Lower lobe of right lung (tissue), 2 donors: ENCODE results near the gene PGM5. TPM values are rescaled to one million over a fixed set of nuclear protein-coding genes. Genes with fewer than 3 reads are reported as not detected.

Source experiments
- ATAC-seq, 2 donors: fragments of 200-7000 bp; cut with Tn5 transposase; one replicate each; pipeline ENCODE4 v1.9.1; 2020 to 2022; ENCODE audit warnings: mild to moderate bottlenecking in 2 of 2, moderate library complexity in 2 of 2
- DNase-seq: peaks from one replicate; pipeline ENCODE4 v3.0.0-alpha.2; 2020
- H3K27ac ChIP-seq: fragments of 200-600 bp; one replicate; pipeline ENCODE4 v1.8.0; 2022
- H3K27me3 ChIP-seq: fragments of 200-600 bp; one replicate; pipeline ENCODE4 v1.8.0; 2022; ENCODE audit warnings: low read depth
- H3K36me3 ChIP-seq: fragments of 200-600 bp; one replicate; pipeline ENCODE4 v1.8.0; 2022; ENCODE audit warnings: mild to moderate bottlenecking
- H3K4me1 ChIP-seq: fragments of 200-600 bp; one replicate; pipeline ENCODE4 v1.8.0; 2022
- H3K4me3 ChIP-seq: fragments of 200-600 bp; one replicate; pipeline ENCODE4 v1.8.0; 2022; ENCODE audit warnings: mild to moderate bottlenecking
- H3K9me3 ChIP-seq: fragments of 200-600 bp; one replicate; pipeline ENCODE4 v1.8.0; 2022
- CTCF ChIP-seq: fragments of 200-600 bp; IDR thresholded peaks from one replicate; pipeline ENCODE4 v1.8.0; 2022; ENCODE audit warnings: antibody characterized with exemption, mild to moderate bottlenecking
- intact Hi-C: fragments of 100-400 bp; cut with DNase I; formaldehyde crosslinking; loops from one replicate; pipeline ENCODE4 v1.11.0; 2022
- total RNA-seq: library from RNA; stranded (reverse); fragmentation: NEBNext Ultra II Directional; extraction: Animal tissue kit (Norgen Biotek cat#: 25700); gene quantifications from one replicate; pipeline ENCODE4 v1.2.1, GENCODE V29; 2021
- donor health status: DM: no; HTN: yes; CAD: no; lungs with severe emphysema.

Gene PGM5
- total RNA-seq, 1 donor from 2014 or later, result 26.3 TPM

GRCh38 chr9:68506551-68506950, 150.1 kb downstream of the PGM5 start:
- no peak for ATAC-seq
- Histone ChIP-seq H3K4me3 (no peak overlapping the region), H3K27ac (peak overlapping the region; percentile 5), H3K27me3 (no peaks in the 10 kb centered on the region), H3K4me1 (peaks cover 16% of the 10 kb centered on the region), H3K9me3 (no peaks in the 10 kb centered on the region), H3K36me3 (no peaks in the 10 kb centered on the region)
- intact Hi-C loops, result no loop called here
- no peak for DNase-seq
- TF ChIP-seq CTCF, result no peak

- DNase-seq (no peak), ATAC-seq (peak; percentile 58 to 63)
- Histone ChIP-seq H3K9me3 (no peaks in the 10 kb centered on the region), H3K4me3 (no peak overlapping the region), H3K36me3 (no peaks in the 10 kb centered on the region), H3K4me1 (peaks cover 16% of the 10 kb centered on the region), H3K27ac (peak overlapping the region; percentile 32), H3K27me3 (no peaks in the 10 kb centered on the region)
- peak; percentile 65 for TF ChIP-seq CTCF
- intact Hi-C loops, result no loop called here
Observed at GRCh38 chr9:68507130-68507805, 150.9 kb downstream of the PGM5 start.

- DNase-seq, result no peak
- no peaks in the 10 kb centered on the region for H3K27me3 ChIP-seq
- H3K4me3 ChIP-seq, result no peak overlapping the region
- H3K36me3 ChIP-seq, result no peaks in the 10 kb centered on the region
- ATAC-seq, result peak in 1 of 2 donors; percentile 9
- H3K27ac ChIP-seq, result peak overlapping the region; percentile 32
- intact Hi-C loops, result no loop called here
- H3K4me1 ChIP-seq, result peaks cover 16% of the 10 kb centered on the region
- H3K9me3 ChIP-seq, result no peaks in the 10 kb centered on the region
- TF ChIP-seq CTCF, result no peak
Observed at GRCh38 chr9:68507806-68508145, 151.4 kb downstream of the PGM5 start.

GRCh38 chr9:68508547-68508946, 152.1 kb downstream of the PGM5 start:
- no peaks in the 10 kb centered on the region for H3K9me3 ChIP-seq
- TF ChIP-seq CTCF, result no peak
- H3K27me3 ChIP-seq, result no peaks in the 10 kb centered on the region
- peak overlapping the region; percentile 15 for H3K27ac ChIP-seq
- peaks cover 16% of the 10 kb centered on the region for H3K4me1 ChIP-seq
- intact Hi-C loops, result no loop called here
- peak in 1 of 2 donors; percentile 23 for ATAC-seq
- H3K36me3 ChIP-seq, result no peaks in the 10 kb centered on the region
- H3K4me3 ChIP-seq, result no peak overlapping the region
- DNase-seq, result no peak

GRCh38 chr9:68509689-68510088, 153.3 kb downstream of the PGM5 start:
- Histone ChIP-seq H3K4me3 (no peak overlapping the region), H3K36me3 (no peaks in the 10 kb centered on the region), H3K4me1 (peaks cover 16% of the 10 kb centered on the region), H3K9me3 (no peaks in the 10 kb centered on the region), H3K27ac (no peak overlapping the region), H3K27me3 (no peaks in the 10 kb centered on the region)
- no peak for TF ChIP-seq CTCF
- ATAC-seq, result no peak
- no peak for DNase-seq
- intact Hi-C loops, result no loop called here
